Stimulated activated CD4-positive, alpha-beta T cell treated with anti-CD3 and anti-CD28 coated beads, TNF-alpha, amount 100 ng/mL, for 4 hours (primary cell): ENCODE results near the gene LEFTY1.
"Not testable (repeated sequence)": the region's sequence is repeated elsewhere in the genome, so short reads cannot be mapped to it uniquely, and the experiment has no call there.

ENCODE experiments used
- DNase-seq, 3 experiments: peaks; one replicate each; pipeline ENCODE4 v3.0.0-alpha.2; 2020; ENCODE audit warnings: low read depth in 3 of 3

LEFTY1 gene

DNA sequence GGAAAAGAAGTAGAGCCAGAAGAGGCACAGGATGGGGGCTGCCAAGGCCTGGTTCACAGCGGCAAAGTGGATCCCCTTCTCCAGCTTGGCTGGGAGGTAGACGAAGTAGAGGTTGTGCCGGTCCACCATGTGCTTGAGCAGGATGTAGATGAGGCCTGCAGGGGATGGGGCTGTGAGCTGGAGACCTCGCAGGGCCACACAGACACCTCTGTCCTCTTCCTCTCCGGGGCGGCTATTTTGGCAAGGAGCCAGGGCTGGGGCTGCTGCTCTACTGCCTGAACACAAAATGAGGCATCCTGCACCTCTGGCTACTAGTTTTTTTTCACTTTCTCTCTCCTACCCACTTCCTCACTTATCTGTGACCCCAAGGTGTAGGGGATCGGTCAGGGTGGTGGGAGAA, 39.0 kb downstream of the LEFTY1 start:
- no peak for DNase-seq

DNA sequence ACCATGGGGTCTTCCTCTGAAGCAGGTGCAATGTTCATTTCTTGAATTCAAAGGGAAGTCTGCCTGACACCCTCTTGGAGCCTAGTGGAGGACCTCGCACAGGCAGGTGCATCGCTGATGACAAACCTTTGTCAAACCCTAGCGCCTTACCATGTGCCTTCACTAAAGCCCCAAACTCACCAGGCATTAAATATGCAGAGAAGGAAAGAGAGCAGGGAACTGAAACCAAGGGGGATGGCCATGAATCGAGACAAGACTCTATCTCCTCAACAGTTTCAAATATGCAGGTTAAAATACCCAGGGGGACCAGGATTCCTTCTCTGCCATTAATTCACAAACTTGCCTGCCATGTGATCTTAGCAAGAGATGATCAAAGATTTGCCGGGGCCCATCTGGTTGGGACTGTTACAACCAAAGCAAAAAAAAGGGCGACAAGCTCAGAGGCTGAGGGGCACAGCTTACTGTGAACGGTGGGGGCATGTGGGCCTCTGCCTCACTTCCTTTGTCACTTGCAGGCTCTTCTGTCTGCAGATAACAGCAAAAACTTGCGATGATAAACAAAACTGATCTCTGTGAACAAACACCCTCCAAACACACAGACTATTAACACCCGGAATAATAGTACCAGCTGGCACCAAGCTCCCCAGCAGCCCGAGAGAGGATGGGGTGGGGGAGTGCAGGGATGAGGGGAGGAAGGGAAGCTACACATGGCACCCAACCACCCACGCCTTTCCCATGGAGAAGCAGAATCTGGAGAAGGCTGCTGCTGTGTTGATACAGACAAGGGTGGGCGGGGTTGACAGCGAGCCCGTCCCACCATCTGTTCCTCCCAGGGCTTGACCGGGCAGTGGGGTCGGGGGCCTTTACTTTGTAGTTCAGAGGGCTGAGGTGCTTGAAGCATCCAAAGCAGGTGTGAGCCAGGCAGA, 40.7 kb downstream of the LEFTY1 start:
- DNase-seq, result no peak

DNA sequence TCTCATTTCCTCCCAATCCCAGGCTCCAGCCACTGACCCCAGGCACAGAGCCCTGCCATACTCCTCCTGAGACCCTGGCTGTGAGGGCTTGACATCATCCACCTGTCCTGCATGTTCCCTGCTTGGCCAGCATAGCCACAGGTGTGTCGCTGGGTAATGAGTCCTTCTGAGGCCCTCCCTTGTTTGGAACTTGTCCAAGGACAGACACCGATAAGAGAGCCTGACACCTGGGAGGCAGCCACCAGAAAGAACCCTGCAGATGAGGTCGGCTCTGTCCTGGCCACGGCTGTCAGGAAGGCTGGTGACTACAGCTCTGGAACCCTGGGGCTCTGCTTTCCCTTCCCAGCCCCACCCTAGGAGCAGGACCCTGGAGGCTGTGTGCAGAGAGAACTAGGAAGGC, 41.3 kb downstream of the LEFTY1 start:
- DNase-seq, result no peak

DNA sequence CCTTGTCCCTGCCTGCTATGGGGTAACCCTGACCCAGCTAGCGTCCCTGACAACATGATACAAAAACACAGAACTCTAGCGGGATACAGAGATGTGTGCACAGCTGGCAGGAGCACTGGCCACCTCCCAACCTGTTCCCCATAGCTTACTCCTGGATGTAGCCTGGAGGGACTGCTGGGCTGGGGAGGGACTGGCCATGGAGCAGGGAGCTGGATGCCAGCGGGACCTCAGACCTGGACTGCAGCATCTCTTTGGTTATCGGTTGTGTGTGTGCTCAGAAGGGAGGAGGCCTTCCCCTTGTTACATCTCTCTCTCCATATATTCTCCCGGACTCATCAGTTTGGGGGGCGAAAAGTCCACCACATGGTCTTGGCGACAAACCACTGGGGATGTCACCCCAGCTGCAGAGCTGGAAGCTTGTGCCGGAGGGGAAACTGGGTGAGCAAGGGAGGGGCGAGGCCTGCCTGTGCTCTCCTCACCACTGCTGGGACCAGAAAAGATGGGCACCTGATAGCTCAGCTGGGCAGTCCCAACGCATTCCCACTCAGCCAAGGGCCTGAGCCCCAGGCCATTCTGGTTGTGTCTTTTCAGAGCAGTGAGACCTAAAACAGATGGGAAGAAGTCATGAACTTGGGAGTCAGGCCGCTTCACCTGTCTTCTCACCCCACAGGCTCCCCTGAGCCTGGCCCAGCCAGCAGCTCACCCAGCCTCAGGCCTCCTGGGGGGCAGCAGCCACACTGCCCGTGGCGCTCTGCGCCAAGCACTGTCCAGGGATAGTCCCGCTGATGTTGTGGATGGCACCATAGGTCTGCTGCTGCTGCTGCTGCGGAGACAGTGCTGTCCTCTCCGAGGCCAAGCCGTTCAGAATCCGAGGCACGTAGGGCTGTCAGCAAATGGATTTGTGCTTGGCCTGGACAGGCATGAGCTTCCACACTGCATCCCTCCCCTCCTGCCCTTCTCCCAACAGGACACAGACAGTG, 42.3 kb downstream of the LEFTY1 start:
- no peak for DNase-seq

DNA sequence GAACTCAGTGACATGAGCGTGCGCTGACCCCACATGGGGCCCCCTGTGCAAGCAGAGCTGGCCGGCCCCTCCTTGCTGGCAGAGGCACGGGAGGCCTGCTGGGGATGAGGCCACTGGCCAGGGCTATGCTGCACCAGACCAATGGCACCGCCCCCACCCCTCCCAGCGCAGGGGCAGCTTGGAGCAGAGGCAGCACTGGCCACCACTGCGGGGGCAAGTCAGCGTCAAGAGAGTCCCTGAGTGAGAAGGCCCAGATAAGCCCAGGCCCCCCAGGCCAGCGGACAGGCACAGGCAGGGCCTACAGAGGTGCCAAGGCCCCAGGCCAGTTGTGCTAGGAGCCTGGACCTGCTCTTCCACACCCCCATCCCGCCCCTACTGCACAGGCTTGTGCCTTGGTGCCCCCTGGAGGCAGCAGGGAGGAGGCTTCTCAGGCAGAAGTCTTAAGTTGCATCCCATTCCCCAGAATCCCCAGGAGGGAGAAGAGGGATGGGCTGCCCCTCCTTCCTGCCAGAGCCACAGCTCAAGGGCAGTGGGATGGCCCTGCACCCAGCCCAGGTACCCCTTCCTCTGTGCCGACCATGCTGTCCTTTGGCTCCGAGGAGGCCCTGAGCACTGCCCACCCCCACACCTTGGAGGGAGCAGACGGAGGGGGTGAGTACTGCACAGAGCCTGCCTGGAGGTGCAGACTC, 43.2 kb downstream of the LEFTY1 start:
- no peak for DNase-seq

DNA sequence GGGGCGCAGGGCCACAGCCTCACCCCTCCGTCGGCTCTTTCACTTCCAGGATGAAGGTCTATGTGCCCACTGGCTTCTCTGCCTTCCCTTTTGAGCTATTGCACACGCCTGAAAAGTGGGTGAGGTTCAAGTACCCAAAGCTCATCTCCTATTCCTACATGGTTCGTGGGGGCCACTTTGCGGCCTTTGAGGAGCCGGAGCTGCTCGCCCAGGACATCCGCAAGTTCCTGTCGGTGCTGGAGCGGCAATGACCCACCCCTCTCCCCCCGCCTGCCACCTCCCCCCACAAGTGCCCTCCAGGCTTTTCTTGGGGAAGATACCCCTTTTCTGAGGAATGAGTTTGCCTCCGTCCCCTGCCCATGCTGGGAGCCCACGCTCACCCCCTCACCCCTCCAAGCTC, 43.8 kb downstream of the LEFTY1 start:
- DNase-seq, result no peak

DNA sequence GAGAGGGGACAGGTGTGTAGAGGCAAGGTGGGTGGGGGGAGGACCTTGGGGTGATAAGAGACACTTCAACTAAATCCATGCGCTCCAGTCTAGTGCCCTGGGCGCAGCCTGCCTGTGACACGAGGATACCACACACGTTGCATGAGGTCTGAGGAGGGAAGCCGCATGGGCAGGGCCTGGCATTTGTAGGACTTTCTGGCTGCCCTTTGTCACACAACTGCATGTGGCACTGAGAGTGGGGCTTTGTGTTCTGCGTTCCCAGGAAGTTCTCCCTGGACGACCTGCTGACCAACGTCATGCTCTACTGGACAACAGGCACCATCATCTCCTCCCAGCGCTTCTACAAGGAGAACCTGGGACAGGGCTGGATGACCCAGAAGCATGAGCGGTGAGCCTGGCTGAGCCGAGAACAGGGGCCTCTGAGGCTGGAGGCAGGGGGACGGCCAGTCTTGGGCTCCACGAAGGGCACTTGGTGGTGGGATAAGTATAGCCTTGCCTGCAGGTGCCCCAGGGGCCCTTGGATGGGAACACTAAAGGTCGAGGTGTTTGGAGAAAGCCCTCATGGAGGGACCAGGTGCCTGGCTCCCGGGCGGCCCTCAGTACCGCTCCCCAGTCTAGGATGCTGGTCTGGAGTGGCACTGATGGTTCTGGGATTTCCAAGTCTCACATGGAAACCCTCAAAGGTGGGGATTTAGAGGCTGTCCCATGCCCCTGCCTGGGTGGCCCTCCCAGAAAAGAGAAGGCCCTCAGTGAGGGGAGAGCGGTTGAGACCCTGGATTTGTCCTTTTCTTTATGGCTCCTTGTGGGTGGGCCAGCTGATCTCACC, 44.5 kb downstream of the LEFTY1 start:
- no peak for DNase-seq

DNA sequence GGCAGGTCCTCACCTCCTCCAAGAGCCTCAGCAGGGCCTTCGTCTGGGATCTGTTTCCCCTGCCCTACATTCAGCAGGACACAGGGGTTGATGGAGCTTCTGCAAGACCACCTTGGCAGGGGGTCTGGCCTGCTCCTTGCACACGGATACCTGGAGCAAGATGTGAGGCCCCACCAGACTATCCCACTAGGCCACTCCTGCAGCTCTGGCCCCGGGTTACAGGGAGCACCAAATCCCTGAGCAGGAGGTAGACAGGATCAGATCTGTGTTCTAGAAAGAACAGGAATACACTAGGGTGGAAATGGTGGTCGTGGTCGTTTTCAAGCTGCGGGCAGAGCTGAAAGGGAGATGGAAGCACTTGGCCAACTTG, 45.5 kb downstream of the LEFTY1 start:
- DNase-seq, result no peak

DNA sequence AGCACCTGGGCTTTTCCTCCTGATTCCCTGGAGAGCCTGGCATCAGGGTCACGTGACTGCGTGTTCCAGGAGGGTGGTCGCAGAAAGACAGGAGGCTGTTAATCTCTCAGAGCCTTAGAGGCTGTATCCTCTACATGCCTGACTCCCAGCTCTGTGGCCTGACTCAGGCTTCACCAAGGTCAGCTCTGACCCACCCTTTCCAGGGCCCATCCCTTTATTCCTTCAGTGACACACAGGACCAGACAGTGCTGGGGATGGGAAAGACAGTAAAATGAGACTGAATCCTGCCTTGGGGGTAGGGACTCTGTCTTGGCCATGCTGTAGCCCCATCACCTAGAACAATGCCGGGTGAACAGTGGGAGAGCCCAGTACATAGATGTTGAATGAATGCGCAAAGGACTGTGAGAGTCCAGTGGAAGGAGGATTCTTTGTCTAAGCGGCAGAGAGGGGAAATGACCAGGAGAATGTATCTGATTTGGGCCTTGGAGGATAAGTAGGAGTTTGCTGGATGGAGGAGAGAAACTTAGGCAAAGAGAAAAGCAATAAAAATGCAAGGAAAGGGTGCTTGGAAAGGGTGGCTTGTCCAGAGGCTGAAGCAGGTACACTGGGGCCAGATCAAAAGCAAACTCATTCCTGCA, 46.0 kb downstream of the LEFTY1 start:
- DNase-seq, result no peak

DNA sequence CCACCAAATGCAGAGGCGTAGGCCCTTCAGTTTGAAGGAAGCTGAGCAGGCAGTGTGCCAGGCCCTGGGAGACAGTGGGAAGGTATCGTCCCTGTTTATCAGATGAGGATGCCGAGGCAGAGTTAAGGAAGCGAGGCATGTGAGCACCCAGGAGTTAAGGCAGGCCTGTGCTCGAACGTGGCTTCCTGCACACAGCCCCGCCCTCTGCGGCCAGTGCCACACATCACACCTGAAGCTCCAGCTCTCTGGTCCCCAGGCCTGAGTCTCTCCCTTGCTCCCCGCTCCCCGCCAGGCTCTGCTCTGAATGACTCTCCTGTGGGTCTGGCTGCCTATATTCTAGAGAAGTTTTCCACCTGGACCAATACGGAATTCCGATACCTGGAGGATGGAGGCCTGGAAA, 46.9 kb downstream of the LEFTY1 start:
- no peak for DNase-seq

DNA sequence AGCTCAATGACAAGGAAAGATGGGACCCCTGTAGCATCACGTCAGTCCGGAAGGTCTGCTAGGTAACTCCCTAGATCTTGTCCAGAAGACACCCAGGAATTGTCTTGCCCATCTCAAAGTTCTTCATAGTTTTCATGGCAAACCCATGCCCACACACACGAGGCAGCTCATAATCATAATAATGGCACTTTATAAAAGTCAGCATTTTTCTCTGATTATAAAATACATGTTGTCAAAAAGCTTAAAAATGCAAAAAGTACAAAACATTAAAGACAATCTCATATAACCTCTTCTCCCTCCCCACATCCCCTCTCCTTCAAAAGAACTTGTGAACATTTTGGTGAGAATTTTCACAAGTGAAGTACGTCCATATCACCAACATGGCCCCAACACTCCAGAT, 48.2 kb downstream of the LEFTY1 start:
- DNase-seq, result no peak

DNA sequence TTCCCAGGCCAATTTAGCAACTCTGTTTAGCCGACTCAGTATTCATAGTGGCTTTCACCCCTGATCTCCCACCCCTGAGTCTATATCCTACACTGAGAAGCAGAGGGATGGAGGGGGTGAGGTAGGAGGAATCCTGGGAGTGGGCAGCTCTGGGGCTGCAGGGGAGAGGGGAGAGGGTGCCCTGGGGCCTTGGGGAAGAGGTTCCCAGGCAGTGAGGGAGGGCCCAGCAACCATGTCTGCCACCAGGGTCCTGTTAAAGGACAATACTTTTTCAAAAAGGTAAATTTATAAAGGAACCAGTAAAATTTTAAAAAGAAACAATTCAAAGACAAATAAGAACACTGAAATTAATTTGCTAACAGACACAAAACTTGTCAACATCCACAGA, 48.7 kb downstream of the LEFTY1 start:
- no peak for DNase-seq

DNA sequence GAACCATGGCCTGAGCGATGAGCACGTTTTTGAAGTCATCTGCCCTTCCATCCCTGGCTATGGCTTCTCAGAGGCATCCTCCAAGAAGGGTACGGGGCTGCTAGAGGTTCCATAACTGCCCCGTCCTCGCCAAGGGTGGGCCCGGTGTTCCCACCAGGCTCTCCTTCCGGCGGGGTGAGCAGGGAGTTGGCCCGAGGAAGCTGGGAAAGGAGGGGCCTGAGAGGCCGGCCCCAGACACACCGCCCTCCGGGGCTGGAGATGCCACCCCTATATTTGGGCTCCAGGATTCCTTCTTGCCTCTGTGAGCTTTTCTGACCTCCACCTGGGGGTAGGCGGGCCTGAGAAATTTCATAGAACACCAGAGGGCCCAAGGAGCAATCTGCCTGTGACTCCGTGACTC, 50.2 kb downstream of the LEFTY1 start:
- DNase-seq, result no peak

DNA sequence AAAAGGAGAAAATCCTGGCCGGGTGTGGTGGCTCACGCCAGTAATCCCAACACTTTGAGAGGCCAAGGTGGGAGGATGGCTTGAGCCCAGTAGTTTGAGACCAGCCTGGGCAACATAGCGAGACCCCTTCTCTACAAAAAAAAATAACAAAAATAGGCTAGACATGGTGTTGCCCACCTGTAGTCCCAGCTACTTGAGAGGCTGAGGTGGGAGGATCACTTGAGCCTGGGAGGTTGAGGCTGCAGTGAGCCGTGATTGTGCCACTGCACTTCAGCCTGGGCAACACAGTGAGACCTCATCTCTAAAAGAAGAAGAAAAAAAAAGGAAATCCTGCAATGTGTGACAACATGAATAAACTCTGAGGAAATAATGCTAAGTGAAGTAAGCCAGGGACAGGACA, 52.6 kb downstream of the LEFTY1 start:
- not testable (repeated sequence) for DNase-seq
